Measurements from ENCODE around the gene KDM4F.

GRCh38 chr11:95028357-95028756, 20.9 kb upstream of the KDM4F start:
- TF ChIP-seq TOX (CRISPR knock-in tag; IDR thresholded peaks at IDR 0.05; ENCODE audit: borderline replicate concordance), result no peak
- TF ChIP-seq CSRNP3 (CRISPR knock-in tag; IDR thresholded peaks at IDR 0.05), result no peak
- no peak for TF ChIP-seq SNAI2 (CRISPR knock-in tag; IDR thresholded peaks at IDR 0.05)
- TF ChIP-seq RARB (CRISPR knock-in tag; IDR thresholded peaks at IDR 0.05), result no peak
